Activated naive CD4-positive, alpha-beta T cell treated with anti-CD3 and anti-CD28 coated beads, Interleukin-2, amount 10 ng/mL, durations not matched to agents 7 days and 5 days (primary cell): ENCODE results near the gene CXCR1.
"Not testable (repeated sequence)": the region's sequence is repeated elsewhere in the genome, so short reads cannot be mapped to it uniquely, and the experiment has no call there.

ENCODE experiments used
- CTCF ChIA-PET: fragments of 350-600 bp; sonication (Branson Sonifier 250); formaldehyde crosslinking; loops from one replicate; lab custom pipeline; 2021; ENCODE audit warnings: antibody characterized with exemption; lab: Charles Lee
- DNase-seq: peaks from one replicate; pipeline ENCODE4 v3.0.0-alpha.2; 2020
- H3K27ac Mint-ChIP-seq: one replicate; pipeline ENCODE4 v1.8.0; 2021; ENCODE audit warnings: mild to moderate bottlenecking, moderate library complexity, mixed read lengths
- H3K27me3 Mint-ChIP-seq: one replicate; pipeline ENCODE4 v1.8.0; 2021; ENCODE audit warnings: mild to moderate bottlenecking, mixed read lengths
- H3K36me3 Mint-ChIP-seq: one replicate; pipeline ENCODE4 v1.8.0; 2021; ENCODE audit warnings: mixed read lengths
- H3K4me1 Mint-ChIP-seq: one replicate; pipeline ENCODE4 v1.8.0; 2021; ENCODE audit warnings: mixed read lengths
- H3K4me3 Mint-ChIP-seq: one replicate; pipeline ENCODE4 v1.8.0; 2021; ENCODE audit warnings: mild to moderate bottlenecking, moderate library complexity, mixed read lengths
- H3K9me3 Mint-ChIP-seq: one replicate; pipeline ENCODE4 v1.8.0; 2021; ENCODE audit warnings: mixed read lengths

The CXCR1 gene

GRCh38 chr2:218180467-218181114, 13.8 kb upstream of the CXCR1 start:
- H3K36me3 Mint-ChIP-seq = no peaks in the 10 kb centered on the region
- H3K4me3 Mint-ChIP-seq = no peak overlapping the region
- H3K4me1 Mint-ChIP-seq = no peaks in the 10 kb centered on the region
- CTCF ChIA-PET = interaction anchor here (0.6 to 1.6 kb wide), 5 partner anchors 10 to 107 kb away, joined by 3 to 8 read pairs (median 3); partner anchors contain the start of gene CXCR1
- H3K27ac Mint-ChIP-seq = no peak overlapping the region
- peaks cover 50% of the 10 kb centered on the region for H3K27me3 Mint-ChIP-seq
- no peaks in the 10 kb centered on the region for H3K9me3 Mint-ChIP-seq
- no peak for DNase-seq

- Mint-ChIP-seq H3K9me3 (no peaks in the 10 kb centered on the region), H3K27ac (no peak overlapping the region), H3K4me1 (no peaks in the 10 kb centered on the region), H3K4me3 (no peak overlapping the region), H3K36me3 (no peaks in the 10 kb centered on the region), H3K27me3 (peaks cover 44% of the 10 kb centered on the region)
- CTCF ChIA-PET = interaction anchor here (0.7 kb wide), 1 partner anchor 79 kb away, joined by 3 read pairs; no protein-coding TSS in a partner anchor
- no peak for DNase-seq
Observed at GRCh38 chr2:218179782-218180181, 13.0 kb upstream of the CXCR1 start.

- no peaks in the 10 kb centered on the region for H3K9me3 Mint-ChIP-seq
- no peaks in the 10 kb centered on the region for H3K36me3 Mint-ChIP-seq
- no peak for DNase-seq
- CTCF ChIA-PET = no interaction called here
- H3K27ac Mint-ChIP-seq = no peak overlapping the region
- H3K4me3 Mint-ChIP-seq = no peak overlapping the region
- H3K27me3 Mint-ChIP-seq = peaks cover 40% of the 10 kb centered on the region
- peaks cover 19% of the 10 kb centered on the region for H3K4me1 Mint-ChIP-seq
Observed at GRCh38 chr2:218172845-218173244, 6.1 kb upstream of the CXCR1 start.

- not testable (repeated sequence) for DNase-seq
- H3K27me3 Mint-ChIP-seq = peaks cover 43% of the 10 kb centered on the region
Observed at GRCh38 chr2:218171744-218172143, 5.0 kb upstream of the CXCR1 start.

GRCh38 chr2:218169757-218170546, 3.2 kb upstream of the CXCR1 start:
- H3K27ac Mint-ChIP-seq = no peak overlapping the region
- H3K4me3 Mint-ChIP-seq = no peak overlapping the region
- peaks cover 42% of the 10 kb centered on the region for H3K4me1 Mint-ChIP-seq
- CTCF ChIA-PET = interaction anchor here (0.8 to 1.6 kb wide), 5 partner anchors 11 to 102 kb away, joined by 3 to 5 read pairs (median 3); no protein-coding TSS in a partner anchor
- no peaks in the 10 kb centered on the region for H3K9me3 Mint-ChIP-seq
- DNase-seq = no peak
- peaks cover 53% of the 10 kb centered on the region for H3K27me3 Mint-ChIP-seq
- no peaks in the 10 kb centered on the region for H3K36me3 Mint-ChIP-seq

More at GRCh38 chr2:218171744-218172143, 5.0 kb upstream of the CXCR1 start:
- H3K36me3 Mint-ChIP-seq, H3K9me3 Mint-ChIP-seq, H3K4me3 Mint-ChIP-seq, H3K27ac Mint-ChIP-seq: not testable (repeated sequence)
- CTCF ChIA-PET = interaction anchor here (0.6 to 1.6 kb wide), 2 partner anchors 10 to 82 kb away, joined by 3 to 4 read pairs; no protein-coding TSS in a partner anchor
- peaks cover 30% of the 10 kb centered on the region for H3K4me1 Mint-ChIP-seq

GRCh38 chr2:218168635-218169462, 2.1 kb upstream of the CXCR1 start:
- Mint-ChIP-seq H3K4me3 (no peak overlapping the region), H3K27me3 (peaks cover 64% of the 10 kb centered on the region), H3K36me3 (no peaks in the 10 kb centered on the region), H3K27ac (no peak overlapping the region), H3K9me3 (no peaks in the 10 kb centered on the region), H3K4me1 (peaks cover 42% of the 10 kb centered on the region)
- peak; percentile 73 for DNase-seq
- CTCF ChIA-PET = interaction anchor here (0.8 to 2.4 kb wide), 12 partner anchors 9 to 106 kb away, joined by 3 to 11 read pairs (median 4); partner anchors contain the start of genes AAMP and PNKD

GRCh38 chr2:218168016-218168415, 1.3 kb upstream of the CXCR1 start:
- Mint-ChIP-seq H3K9me3 (no peaks in the 10 kb centered on the region), H3K4me3 (no peak overlapping the region), H3K27ac (no peak overlapping the region), H3K4me1 (peaks cover 42% of the 10 kb centered on the region), H3K27me3 (peaks cover 69% of the 10 kb centered on the region), H3K36me3 (no peaks in the 10 kb centered on the region)
- no peak for DNase-seq
- CTCF ChIA-PET = interaction anchor here (0.8 to 2.4 kb wide), 10 partner anchors 8 to 107 kb away, joined by 3 to 11 read pairs (median 5); partner anchors contain the start of genes AAMP and PNKD

GRCh38 chr2:218162814-218163213, 3.9 kb downstream of the CXCR1 start:
- Mint-ChIP-seq H3K27ac (no peak overlapping the region), H3K27me3 (peaks cover 69% of the 10 kb centered on the region), H3K9me3 (no peaks in the 10 kb centered on the region), H3K4me3 (no peak overlapping the region), H3K36me3 (no peaks in the 10 kb centered on the region), H3K4me1 (peaks cover 22% of the 10 kb centered on the region)
- CTCF ChIA-PET = no interaction called here
- DNase-seq = no peak

- DNase-seq = no peak
- Mint-ChIP-seq H3K36me3 (no peaks in the 10 kb centered on the region), H3K9me3 (no peaks in the 10 kb centered on the region), H3K27me3 (peaks cover 65% of the 10 kb centered on the region), H3K4me1 (peaks cover 11% of the 10 kb centered on the region), H3K4me3 (no peak overlapping the region), H3K27ac (no peak overlapping the region)
- CTCF ChIA-PET = no interaction called here
Observed at GRCh38 chr2:218161644-218162043, 5.1 kb downstream of the CXCR1 start.

GRCh38 chr2:218155953-218156479, 10.7 kb downstream of the CXCR1 start:
- no peaks in the 10 kb centered on the region for H3K4me1 Mint-ChIP-seq
- peaks cover 59% of the 10 kb centered on the region for H3K27me3 Mint-ChIP-seq
- H3K27ac Mint-ChIP-seq = no peak overlapping the region
- DNase-seq = no peak
- CTCF ChIA-PET = no interaction called here
- no peak overlapping the region for H3K4me3 Mint-ChIP-seq
- no peaks in the 10 kb centered on the region for H3K36me3 Mint-ChIP-seq
- no peaks in the 10 kb centered on the region for H3K9me3 Mint-ChIP-seq

- CTCF ChIA-PET = no interaction called here
- Mint-ChIP-seq H3K36me3 (no peaks in the 10 kb centered on the region), H3K27ac (no peak overlapping the region), H3K4me3 (no peak overlapping the region), H3K27me3 (peaks cover 61% of the 10 kb centered on the region), H3K4me1 (peaks cover 6% of the 10 kb centered on the region), H3K9me3 (no peaks in the 10 kb centered on the region)
- DNase-seq = no peak
Observed at GRCh38 chr2:218152777-218153176, 14.0 kb downstream of the CXCR1 start.

GRCh38 chr2:218152172-218152571, 14.6 kb downstream of the CXCR1 start:
- no peak for DNase-seq
- Mint-ChIP-seq H3K27me3 (peaks cover 61% of the 10 kb centered on the region), H3K9me3 (no peaks in the 10 kb centered on the region), H3K4me1 (peaks cover 6% of the 10 kb centered on the region), H3K4me3 (no peak overlapping the region), H3K36me3 (no peaks in the 10 kb centered on the region), H3K27ac (no peak overlapping the region)
- CTCF ChIA-PET = no interaction called here

GRCh38 chr2:218149848-218150440, 16.8 kb downstream of the CXCR1 start:
- peaks cover 58% of the 10 kb centered on the region for H3K27me3 Mint-ChIP-seq
- CTCF ChIA-PET = no interaction called here
- H3K36me3 Mint-ChIP-seq = no peaks in the 10 kb centered on the region
- no peak overlapping the region for H3K27ac Mint-ChIP-seq
- H3K4me3 Mint-ChIP-seq = no peak overlapping the region
- H3K4me1 Mint-ChIP-seq = peaks cover 6% of the 10 kb centered on the region
- no peak for DNase-seq
- H3K9me3 Mint-ChIP-seq = no peaks in the 10 kb centered on the region
